Stimulated activated CD8-positive, alpha-beta memory T cell treated with anti-CD3 and anti-CD28 coated beads, Interleukin-4, amount 100 ng/mL, for 48 hours (primary cell): ENCODE measurements around the gene CTIF.
"Not testable (repeated sequence)": the region's sequence is repeated elsewhere in the genome, so short reads cannot be mapped to it uniquely, and the experiment has no call there.

ENCODE experiments used
- DNase-seq: peaks from one replicate; pipeline ENCODE4 v3.0.0-alpha.2; 2020

The CTIF gene

GRCh38 chr18:48649231-48649630 lies 110.4 kb downstream of the CTIF start:
- no peak for DNase-seq

- not testable (repeated sequence) for DNase-seq
These were observed 115.8 kb downstream of the CTIF start for GRCh38 chr18:48654591-48654990.

- DNase-seq = no peak
These were observed 116.7 kb downstream of the CTIF start for GRCh38 chr18:48655508-48655907.

- no peak for DNase-seq
These were observed 117.3 kb downstream of the CTIF start for GRCh38 chr18:48656176-48656575.

GRCh38 chr18:48656582-48656981 lies 117.8 kb downstream of the CTIF start:
- no peak for DNase-seq

- DNase-seq = no peak
These were observed 118.8 kb downstream of the CTIF start for GRCh38 chr18:48657447-48658120.

- DNase-seq = no peak
These were observed 119.9 kb downstream of the CTIF start for GRCh38 chr18:48658721-48659120.

GRCh38 chr18:48659188-48660009 lies 120.6 kb downstream of the CTIF start:
- DNase-seq = no peak

- no peak for DNase-seq
These were observed 121.8 kb downstream of the CTIF start for GRCh38 chr18:48660346-48661228.

GRCh38 chr18:48661421-48661820 lies 122.6 kb downstream of the CTIF start:
- no peak for DNase-seq

- DNase-seq = no peak
These were observed 123.3 kb downstream of the CTIF start for GRCh38 chr18:48662011-48662661.

GRCh38 chr18:48663096-48663930 lies 124.5 kb downstream of the CTIF start:
- no peak for DNase-seq

- peak; percentile 84 for DNase-seq
These were observed 125.4 kb downstream of the CTIF start for GRCh38 chr18:48663931-48664847.

GRCh38 chr18:48665654-48666053 lies 126.8 kb downstream of the CTIF start:
- DNase-seq = no peak

GRCh38 chr18:48666613-48667012 lies 127.8 kb downstream of the CTIF start:
- no peak for DNase-seq

- DNase-seq = no peak
These were observed 128.7 kb downstream of the CTIF start for GRCh38 chr18:48667276-48668254.

- no peak for DNase-seq
These were observed 129.8 kb downstream of the CTIF start for GRCh38 chr18:48668466-48669179.

- no peak for DNase-seq
These were observed 130.4 kb downstream of the CTIF start for GRCh38 chr18:48669180-48669675.
